Measurements from ENCODE around the gene MCL1.

GRCh38 chr1:150549496-150550221 lies 29.8 kb downstream of the MCL1 start:
- TF ChIP-seq, protein P1, sequence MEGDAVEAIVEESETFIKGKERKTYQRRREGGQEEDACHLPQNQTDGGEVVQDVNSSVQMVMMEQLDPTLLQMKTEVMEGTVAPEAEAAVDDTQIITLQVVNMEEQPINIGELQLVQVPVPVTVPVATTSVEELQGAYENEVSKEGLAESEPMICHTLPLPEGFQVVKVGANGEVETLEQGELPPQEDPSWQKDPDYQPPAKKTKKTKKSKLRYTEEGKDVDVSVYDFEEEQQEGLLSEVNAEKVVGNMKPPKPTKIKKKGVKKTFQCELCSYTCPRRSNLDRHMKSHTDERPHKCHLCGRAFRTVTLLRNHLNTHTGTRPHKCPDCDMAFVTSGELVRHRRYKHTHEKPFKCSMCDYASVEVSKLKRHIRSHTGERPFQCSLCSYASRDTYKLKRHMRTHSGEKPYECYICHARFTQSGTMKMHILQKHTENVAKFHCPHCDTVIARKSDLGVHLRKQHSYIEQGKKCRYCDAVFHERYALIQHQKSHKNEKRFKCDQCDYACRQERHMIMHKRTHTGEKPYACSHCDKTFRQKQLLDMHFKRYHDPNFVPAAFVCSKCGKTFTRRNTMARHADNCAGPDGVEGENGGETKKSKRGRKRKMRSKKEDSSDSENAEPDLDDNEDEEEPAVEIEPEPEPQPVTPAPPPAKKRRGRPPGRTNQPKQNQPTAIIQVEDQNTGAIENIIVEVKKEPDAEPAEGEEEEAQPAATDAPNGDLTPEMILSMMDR (IDR thresholded peaks at IDR 0.05; ENCODE audit: low read depth, low read length): no peak
- no peak for TF ChIP-seq POLR2A (IDR thresholded peaks at IDR 0.05; ENCODE audit: extremely low read depth, insufficient read length)
- TF ChIP-seq, protein P2, sequence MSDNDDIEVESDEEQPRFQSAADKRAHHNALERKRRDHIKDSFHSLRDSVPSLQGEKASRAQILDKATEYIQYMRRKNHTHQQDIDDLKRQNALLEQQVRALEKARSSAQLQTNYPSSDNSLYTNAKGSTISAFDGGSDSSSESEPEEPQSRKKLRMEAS (IDR thresholded peaks at IDR 0.05; ENCODE audit: low read depth, low read length): no peak
- no peak for TF ChIP-seq MYC (IDR thresholded peaks at IDR 0.05; ENCODE audit: low read depth, low read length)
